Kidney (tissue), 22 donors: ENCODE results near the gene TSPAN6. TPM values are rescaled to one million over a fixed set of nuclear protein-coding genes. Genes with fewer than 3 reads are reported as not detected.
A peak's percentile ranks its signal among the peaks of the same experiment; 100 is the strongest.

Experiments used
- DNase-seq, 5 donors: peaks; one replicate each; pipeline ENCODE4 v3.0.0-alpha.2; 2013 to 2020
- FAIRE-seq: peaks from 2 replicates; lab custom pipeline; 2012; peaks lifted over from hg19 to GRCh38; lab: Jason Lieb, UNC
- H3K27ac ChIP-seq, 2 donors: one replicate each; pipeline ENCODE4 v1.7.0; 2013; ENCODE audit warnings: low read depth in 2 of 2, low read length in 2 of 2, inconsistent platforms in 1 of 2
- H3K27me3 ChIP-seq: one replicate; pipeline ENCODE4 v1.7.1; 2013; ENCODE audit warnings: low read length, inconsistent platforms; ENCODE audit not compliant: control insufficient read depth, insufficient read depth
- H3K36me3 ChIP-seq, 3 donors: one replicate each; pipeline versions ENCODE4 v1.7.0 to v1.7.1; 2013; ENCODE audit warnings: low read length in 3 of 3, control low read depth in 1 of 3, inconsistent platforms in 1 of 3; ENCODE audit not compliant: insufficient read depth in 3 of 3, control insufficient read depth in 2 of 3
- H3K4me1 ChIP-seq, 3 donors: one replicate each; pipeline versions ENCODE4 v1.7.0 to v1.7.1; 2013; ENCODE audit warnings: low read length in 3 of 3, inconsistent platforms in 1 of 3, low read depth in 1 of 3; ENCODE audit not compliant: control insufficient read depth in 2 of 3, insufficient read depth in 2 of 3
- H3K4me3 ChIP-seq, 3 donors: one replicate each; pipeline versions ENCODE4 v1.7.0 to v1.8.1; 2013; ENCODE audit warnings: low read length in 3 of 3, control low read depth in 1 of 3, inconsistent platforms in 1 of 3
- H3K9ac ChIP-seq, 3 donors: one replicate each; pipeline versions ENCODE4 v1.7.0 to v1.7.1; 2013; ENCODE audit warnings: low read length in 3 of 3, control low read depth in 1 of 3, inconsistent platforms in 1 of 3
- H3K9me3 ChIP-seq, 3 donors: one replicate each; pipeline versions ENCODE4 v1.7.0 to v1.7.1; 2013; ENCODE audit warnings: low read length in 3 of 3, control low read depth in 1 of 3, inconsistent platforms in 1 of 3; ENCODE audit not compliant: control insufficient read depth in 2 of 3, insufficient read depth in 1 of 3
- CTCF ChIP-seq: IDR thresholded peaks from 3 replicates; pipeline ENCODE4 v1.5.1; 2012; ENCODE audit warnings: mild to moderate bottlenecking, moderate library complexity, borderline replicate concordance; ENCODE audit not compliant: insufficient read depth; ENCODE audit errors: extremely low read depth
- intact Hi-C: fragments of 100-400 bp; cut with DNase I; formaldehyde crosslinking; loops from one replicate; pipeline ENCODE4 v1.11.1; 2022
- long read RNA-seq, 10 donors: library from polyadenylated mRNA in 1 of 10; unstranded in 1 of 10; transcript quantifications; one replicate each; pipeline ENCODE4 v2.0.0 and lab custom pipeline, GENCODE V29; 2021 to 2026
- polyA plus RNA-seq: library from polyadenylated mRNA; stranded (reverse); fragments of 350-450 nt; fragmentation: Illumina TruSeq; extraction: RNeasy Lipid Tissue Mini Kit (QIAGEN cat#74804); gene quantifications from one replicate; pipeline ENCODE4 v1.2.3, GENCODE V29; 2014; ENCODE audit warnings: low read depth, low replicate concordance; ENCODE audit not compliant: insufficient read depth
- total RNA-seq: library from RNA; stranded (reverse); fragmentation: NEBNext Ultra II Directional; extraction: Animal tissue kit (Norgen Biotek cat#: 25700); gene quantifications from one replicate; pipeline ENCODE4 v1.2.1, GENCODE V29; 2021
- donor health status: control.
- donor health status: control.
- donor health status: control.
- donor health status: control.
- donor health status: control.
- donor health status: DM: yes; HTN: yes; CAD: no.
- donor health status: Normal renal cell carcinoma (clear cell type).

The TSPAN6 gene
- total RNA-seq (27.8 TPM), polyA plus RNA-seq (60.1 TPM)
- long read RNA-seq, donor 1, transcript TSPAN6-201 (8 exons, 2,206 nt) = major isoform, 61 of 66 reads
- long read RNA-seq, donor 1, partial matches to known transcripts = 5 of 66 reads
- long read RNA-seq, donor 1, other reads (novel, unspliced or antisense) = 0 of 66 reads
- long read RNA-seq, donor 2, transcript TSPAN6-201 (8 exons, 2,206 nt) = major isoform, 80 of 80 reads
- long read RNA-seq, donor 2, partial matches to known transcripts = 0 of 80 reads
- long read RNA-seq, donor 2, other reads (novel, unspliced or antisense) = 0 of 80 reads
- long read RNA-seq, donor 3, transcript TSPAN6-201 (8 exons, 2,206 nt) = major isoform, 94 of 137 reads
- long read RNA-seq, donor 3, partial matches to known transcripts = 43 of 137 reads
- long read RNA-seq, donor 3, other reads (novel, unspliced or antisense) = 0 of 137 reads
- long read RNA-seq, donor 4, transcript TSPAN6-201 (8 exons, 2,206 nt) = major isoform, 88 of 88 reads
- long read RNA-seq, donor 4, partial matches to known transcripts = 0 of 88 reads
- long read RNA-seq, donor 4, other reads (novel, unspliced or antisense) = 0 of 88 reads
- long read RNA-seq, donor 5, transcript TSPAN6-201 (8 exons, 2,206 nt) = major isoform, 6 of 6 reads
- long read RNA-seq, donor 5, partial matches to known transcripts = 0 of 6 reads
- long read RNA-seq, donor 5, other reads (novel, unspliced or antisense) = 0 of 6 reads
- long read RNA-seq, donor 6, transcript TSPAN6-201 (8 exons, 2,206 nt) = major isoform, 154 of 192 reads
- long read RNA-seq, donor 6, partial matches to known transcripts = 24 of 192 reads
- long read RNA-seq, donor 6, other reads (novel, unspliced or antisense) = 14 of 192 reads
- long read RNA-seq, donor 7, transcript TSPAN6-201 (8 exons, 2,206 nt) = major isoform, 42 of 48 reads
- long read RNA-seq, donor 7, partial matches to known transcripts = 3 of 48 reads
- long read RNA-seq, donor 7, other reads (novel, unspliced or antisense) = 3 of 48 reads
- long read RNA-seq, donor 8, transcript TSPAN6-201 (8 exons, 2,206 nt) = major isoform, 44 of 44 reads
- long read RNA-seq, donor 8, partial matches to known transcripts = 0 of 44 reads
- long read RNA-seq, donor 8, other reads (novel, unspliced or antisense) = 0 of 44 reads
- long read RNA-seq, donor 9, transcript TSPAN6-201 (8 exons, 2,206 nt) = major isoform, 28 of 28 reads
- long read RNA-seq, donor 9, partial matches to known transcripts = 0 of 28 reads
- long read RNA-seq, donor 9, other reads (novel, unspliced or antisense) = 0 of 28 reads
- long read RNA-seq, donor 10, transcript TSPAN6-201 (8 exons, 2,206 nt) = major isoform, 57 of 62 reads
- long read RNA-seq, donor 10, partial matches to known transcripts = 5 of 62 reads
- long read RNA-seq, donor 10, other reads (novel, unspliced or antisense) = 0 of 62 reads

- Histone ChIP-seq H3K27me3 (peaks cover 2% of the 10 kb centered on the region), H3K9ac (peak within 1 kb of the TSS; percentile 15 to 71 (median 38)), H3K4me1 (no peaks in the 10 kb centered on the region), H3K9me3 (no peaks in the 10 kb centered on the region), H3K27ac (peak within 1 kb of the TSS in 1 of 2 donors; percentile 47), H3K36me3 (peaks cover 0 to 3% (median 0%) of the 10 kb centered on the region in 3 donors), H3K4me3 (peak within 1 kb of the TSS; percentile 61 to 82 (median 72))
- DNase-seq (peak; percentile 83 to 97 (median 93)), FAIRE-seq (peak; percentile 84)
- intact Hi-C loops = no loop called here
- peak; percentile 37 for TF ChIP-seq CTCF
These were observed at the start of gene TSPAN6 for GRCh38 chrX:100636321-100636991. Gene TSPAN6, minus strand, starts transcription at chrX:100636806. Its CDS starts 112 bp downstream, at chrX:100636694.

- FAIRE-seq = no peak
- Histone ChIP-seq H3K9me3 (no peaks in the 10 kb centered on the region), H3K4me1 (no peaks in the 10 kb centered on the region), H3K4me3 (no peak overlapping the region), H3K27me3 (peaks cover 4% of the 10 kb centered on the region), H3K36me3 (no peaks in the 10 kb centered on the region), H3K27ac (no peak overlapping the region), H3K9ac (no peak overlapping the region)
- DNase-seq = no peak
- intact Hi-C loops = loop anchor here (5.0 kb wide), 1 partner anchor 76 kb away; no protein-coding TSS in a partner anchor
- TF ChIP-seq CTCF = no peak
These were observed 49.3 kb upstream of the TSPAN6 start for GRCh38 chrX:100685997-100686305.
